GM23338 (cell line): ENCODE results near the gene MRPL48. TPM values are rescaled to one million over a fixed set of nuclear protein-coding genes. Genes with fewer than 3 reads are reported as not detected.

ENCODE experiments used
- ATAC-seq: fragments of 200-7000 bp; cut with Tn5 transposase; 3 replicates; pipeline ENCODE4 v1.9.1; 2020
- DNase-seq: peaks from one replicate; pipeline ENCODE4 v3.0.0-alpha.2; 2015; ENCODE audit warnings: low spot score
- H2AFZ ChIP-seq: fragments of 200-600 bp; sonication (generic); 2 replicates; pipeline ENCODE4 v1.8.0; 2016; ENCODE audit warnings: antibody characterized with exemption, mild to moderate bottlenecking, moderate library complexity
- H3F3A ChIP-seq: fragments of 200-600 bp; sonication (generic); replicated peaks from 2 replicates; pipeline ENCODE4 v1.8.0; 2017; ENCODE audit warnings: antibody characterized with exemption, mixed run types, low read depth
- H3K27ac ChIP-seq: fragments of 200-600 bp; sonication (generic); 2 replicates; pipeline ENCODE4 v1.6.1; 2016; ENCODE audit warnings: low read depth
- H3K27me3 ChIP-seq: fragments of 200-600 bp; sonication (generic); 2 replicates; pipeline ENCODE4 v1.8.0; 2016; ENCODE audit warnings: mild to moderate bottlenecking, mixed run types, moderate library complexity; ENCODE audit not compliant: insufficient read depth
- H3K36me3 ChIP-seq: fragments of 200-600 bp; sonication (generic); 2 replicates; pipeline ENCODE4 v1.8.0; 2016; ENCODE audit warnings: mild to moderate bottlenecking; ENCODE audit not compliant: insufficient read depth
- H3K4me1 ChIP-seq: fragments of 200-600 bp; sonication (generic); 2 replicates; pipeline ENCODE4 v1.8.0; 2016; ENCODE audit warnings: mild to moderate bottlenecking, moderate library complexity; ENCODE audit not compliant: insufficient read depth
- H3K4me2 ChIP-seq: fragments of 200-600 bp; sonication (generic); 2 replicates; pipeline ENCODE4 v1.7.1; 2017; ENCODE audit warnings: mixed run types
- H3K4me3 ChIP-seq: fragments of 200-600 bp; sonication (generic); 2 replicates; pipeline ENCODE4 v1.6.1; 2016; ENCODE audit warnings: mixed run types
- H3K79me2 ChIP-seq: fragments of 200-600 bp; sonication (generic); replicated peaks from 2 replicates; pipeline ENCODE4 v1.8.0; 2017; ENCODE audit warnings: mild to moderate bottlenecking; ENCODE audit not compliant: insufficient read depth
- H3K9me2 ChIP-seq: fragments of 200-600 bp; sonication (generic); 2 replicates; pipeline ENCODE4 v1.8.0; 2017; ENCODE audit not compliant: insufficient read depth
- H4K20me1 ChIP-seq: fragments of 200-600 bp; sonication (generic); replicated peaks from 2 replicates; pipeline ENCODE4 v1.8.0; 2017; ENCODE audit warnings: mild to moderate bottlenecking; ENCODE audit not compliant: insufficient read depth
- H3K27ac Mint-ChIP-seq: 2 replicates; pipeline ENCODE4 v1.8.0; 2020; ENCODE audit warnings: inconsistent platforms, mild to moderate bottlenecking, moderate library complexity, mixed read lengths
- H3K27me3 Mint-ChIP-seq: 3 replicates; pipeline ENCODE4 v1.8.0; 2022; ENCODE audit warnings: low read depth, mild to moderate bottlenecking, moderate library complexity, mixed read lengths, inconsistent platforms; ENCODE audit not compliant: insufficient read depth, poor library complexity
- H3K36me3 Mint-ChIP-seq: 3 replicates; pipeline ENCODE4 v1.8.0; 2021; ENCODE audit warnings: low read depth, mild to moderate bottlenecking, inconsistent platforms, moderate library complexity, mixed read lengths
- H3K4me1 Mint-ChIP-seq: 3 replicates; pipeline ENCODE4 v1.8.0; 2020; ENCODE audit warnings: mild to moderate bottlenecking, inconsistent platforms, mixed read lengths
- H3K4me3 Mint-ChIP-seq: 3 replicates; pipeline ENCODE4 v1.8.0; 2021; ENCODE audit warnings: moderate library complexity, mild to moderate bottlenecking, inconsistent platforms, mixed read lengths
- H3K9me3 Mint-ChIP-seq: 3 replicates; pipeline ENCODE4 v1.8.0; 2020; ENCODE audit warnings: moderate library complexity, mild to moderate bottlenecking, inconsistent platforms, mixed read lengths
- CREB1 ChIP-seq: fragments of 250-450 bp; sonication (Bioruptor Pico); IDR thresholded peaks from 2 replicates; pipeline ENCODE4 v1.5.0; 2020; ENCODE audit warnings: low read depth, mild to moderate bottlenecking, moderate library complexity
- CTCF ChIP-seq, 2 experiments: fragments of 200-600 bp in 1 of 2; sonication (generic) in 1 of 2; conservative IDR thresholded peaks; 2 replicates each; pipeline versions ENCODE4 v1.5.1 to v1.6.1; 2016 to 2017; ENCODE audit warnings: antibody characterized with exemption in 2 of 2, low read depth in 2 of 2, mild to moderate bottlenecking in 2 of 2, moderate library complexity in 1 of 2
- ETS1 ChIP-seq: IDR thresholded peaks from 2 replicates; pipeline ENCODE4 v1.6.1; 2016; ENCODE audit warnings: antibody characterized with exemption
- EZH2 ChIP-seq: fragments of 200-600 bp; sonication (generic); IDR thresholded peaks from one replicate; pipeline ENCODE4 v1.8.0; 2017; ENCODE audit warnings: antibody characterized with exemption, mild to moderate bottlenecking, low read depth; ENCODE audit not compliant: unreplicated experiment
- EZH2phosphoT487 ChIP-seq: fragments of 200-600 bp; sonication (generic); IDR thresholded peaks from one replicate; pipeline ENCODE4 v1.8.1; 2018; ENCODE audit warnings: antibody characterized with exemption; ENCODE audit not compliant: unreplicated experiment
- JUNB ChIP-seq: IDR thresholded peaks from one replicate; pipeline ENCODE4 v1.6.1; 2016; ENCODE audit warnings: antibody characterized with exemption; ENCODE audit not compliant: unreplicated experiment
- NANOG ChIP-seq: IDR thresholded peaks from 2 replicates; pipeline ENCODE4 v1.6.1; 2016; ENCODE audit warnings: antibody characterized with exemption, borderline replicate concordance
- POLR2AphosphoS5 ChIP-seq: IDR thresholded peaks from 2 replicates; pipeline ENCODE4 v1.6.1; 2016; ENCODE audit warnings: antibody characterized with exemption, low read depth
- REST ChIP-seq: IDR thresholded peaks from one replicate; pipeline ENCODE4 v1.6.1; 2018; ENCODE audit warnings: antibody characterized with exemption; ENCODE audit not compliant: unreplicated experiment
- STAT1 ChIP-seq: IDR thresholded peaks from one replicate; pipeline ENCODE4 v1.6.1; 2016; ENCODE audit warnings: antibody characterized with exemption; ENCODE audit not compliant: unreplicated experiment
- ZNF114 ChIP-seq: fragments of 250-450 bp; sonication (Bioruptor Pico); IDR thresholded peaks from 2 replicates; pipeline ENCODE4 v1.5.0; 2020; ENCODE audit warnings: mild to moderate bottlenecking, moderate library complexity
- ZNF331 ChIP-seq: fragments of 250-450 bp; sonication (Bioruptor Pico); IDR thresholded peaks from 2 replicates; pipeline ENCODE4 v1.5.0; 2020; ENCODE audit warnings: low read depth, mild to moderate bottlenecking, moderate library complexity
- ZNF462 ChIP-seq: fragments of 250-450 bp; sonication (Bioruptor Pico); IDR thresholded peaks from 2 replicates; pipeline ENCODE4 v1.5.0; 2020; ENCODE audit warnings: mild to moderate bottlenecking, moderate library complexity
- polyA plus RNA-seq: library from polyadenylated mRNA; unstranded; fragments of >200 nt; fragmentation: Nextera tagmentation; extraction: Ambion mirVana; gene quantifications from 2 replicates; pipeline ENCODE4 v1.2.1, GENCODE V29; 2016
- total RNA-seq: library from RNA; depleted of rRNA; stranded (reverse); fragments of >200 nt; shearing (Covaris generic); gene quantifications from 2 replicates; pipeline ENCODE4 v1.2.3, GENCODE V29; 2014

The MRPL48 gene
- total and polyA plus RNA-seq, 2 experiments from 2014 or later = 24.1 to 103 TPM

GRCh38 chr11:73902303-73902702, 114.6 kb downstream of the MRPL48 start:
- H3K9me2 ChIP-seq = no peaks in the 10 kb centered on the region; the same call in 1 of the 2 replicates
- peaks cover 6% of the 10 kb centered on the region; the same call in 1 of the 2 replicates for H3K36me3 ChIP-seq
- no peaks in the 10 kb centered on the region for H4K20me1 ChIP-seq
- Mint-ChIP-seq H3K36me3 (peaks cover 29% of the 10 kb centered on the region), H3K4me3 (no peak overlapping the region), H3K27me3 (no peaks in the 10 kb centered on the region), H3K9me3 (peaks cover 3% of the 10 kb centered on the region; the same call in 1 of the 3 replicates), H3K27ac (peak overlapping the region; percentile 81), H3K4me1 (no peaks in the 10 kb centered on the region)
- H2AFZ ChIP-seq = no peak overlapping the region
- no peaks in the 10 kb centered on the region for H3K79me2 ChIP-seq
- no peak for DNase-seq
- no peaks in the 10 kb centered on the region for H3F3A ChIP-seq
- no peak for ATAC-seq
- H3K27me3 ChIP-seq = no peaks in the 10 kb centered on the region
- H3K4me3 ChIP-seq = no peak overlapping the region
- no peak overlapping the region for H3K27ac ChIP-seq
- H3K4me1 ChIP-seq = no peaks in the 10 kb centered on the region
- TF ChIP-seq CTCF (conservative IDR thresholded peaks at IDR 0.05; ENCODE audit: low read depth in 2 of 2) (no peak), REST (no peak), ZNF114 (CRISPR knock-in tag) (no peak), POLR2AphosphoS5 (no peak), EZH2phosphoT487 (no peak), JUNB (no peak), CREB1 (CRISPR knock-in tag) (no peak), EZH2 (no peak), STAT1 (no peak), NANOG (no peak), ETS1 (no peak), ZNF331 (no peak), ZNF462 (CRISPR knock-in tag) (no peak)
- H3K4me2 ChIP-seq = no peak overlapping the region
